GM18868 (cell line): Measurements from ENCODE around the gene NCAM1.
"Not testable (repeated sequence)": the region's sequence is repeated elsewhere in the genome, so short reads cannot be mapped to it uniquely, and the experiment has no call there.

Experiments used
- ATAC-seq: cut with Tn5 transposase; IDR thresholded peaks from one replicate; pipeline ENCODE4 v1.9.1; 2021; ENCODE audit warnings: mild to moderate bottlenecking, moderate library complexity; ENCODE audit not compliant: unreplicated experiment

NCAM1 gene

GRCh38 chr11:112961146-112961668 is at the start of gene NCAM1:
Gene NCAM1, plus strand, starts transcription at chr11:112961420.
- no peak for ATAC-seq

- ATAC-seq: no peak
Observed at GRCh38 chr11:112922606-112923005, 38.6 kb upstream of the NCAM1 start.

GRCh38 chr11:112924836-112925235 is 36.4 kb upstream of the NCAM1 start:
- ATAC-seq: not testable (repeated sequence)

GRCh38 chr11:112925516-112926310 is 35.5 kb upstream of the NCAM1 start:
- no peak for ATAC-seq

- ATAC-seq: no peak
Observed at GRCh38 chr11:112928136-112928535, 33.1 kb upstream of the NCAM1 start.

GRCh38 chr11:112929432-112929831 is 31.8 kb upstream of the NCAM1 start:
- no peak for ATAC-seq

- ATAC-seq: no peak
Observed at GRCh38 chr11:112931703-112932102, 29.5 kb upstream of the NCAM1 start.

GRCh38 chr11:112932593-112932992 is 28.6 kb upstream of the NCAM1 start:
- ATAC-seq: no peak

- ATAC-seq: no peak
Observed at GRCh38 chr11:112933970-112934369, 27.2 kb upstream of the NCAM1 start.

GRCh38 chr11:112941104-112941503 is 20.1 kb upstream of the NCAM1 start:
- no peak for ATAC-seq

GRCh38 chr11:112942966-112943643 is 18.1 kb upstream of the NCAM1 start:
- ATAC-seq: no peak

- no peak for ATAC-seq
Observed at GRCh38 chr11:112946866-112947265, 14.4 kb upstream of the NCAM1 start.

GRCh38 chr11:112949781-112950575 is 11.2 kb upstream of the NCAM1 start:
- ATAC-seq: no peak

- ATAC-seq: no peak
Observed at GRCh38 chr11:112958670-112959069, 2.5 kb upstream of the NCAM1 start.

GRCh38 chr11:112961751-112962578 is 745 bp downstream of the NCAM1 start:
- no peak for ATAC-seq

- no peak for ATAC-seq
Observed at GRCh38 chr11:112962579-112963367, 1.6 kb downstream of the NCAM1 start.

GRCh38 chr11:112963368-112963955 is 2.2 kb downstream of the NCAM1 start:
- no peak for ATAC-seq

GRCh38 chr11:112965656-112966055 is 4.4 kb downstream of the NCAM1 start:
- ATAC-seq: no peak

GRCh38 chr11:112966561-112966960 is 5.3 kb downstream of the NCAM1 start:
- no peak for ATAC-seq
